Neutrophil (primary cell): ENCODE measurements around the gene CCDC195.

Experiments used
- H3K27ac ChIP-seq: fragments of 200-600 bp; sonication (generic); 2 replicates; pipeline ENCODE4 v1.5.1; 2016; ENCODE audit warnings: mild to moderate bottlenecking, moderate library complexity
- H3K27me3 ChIP-seq: fragments of 200-600 bp; sonication (generic); 2 replicates; pipeline ENCODE4 v1.6.0; 2016; ENCODE audit warnings: mild to moderate bottlenecking
- H3K36me3 ChIP-seq: fragments of 200-600 bp; sonication (generic); 2 replicates; pipeline ENCODE4 v1.5.1; 2017
- H3K4me1 ChIP-seq, 2 experiments: fragments of 200-600 bp in 1 of 2; sonication (generic) in 1 of 2; 1 replicate in 1 of 2; 2 replicates in 1 of 2; pipeline versions ENCODE4 v1.5.1 to v1.6.1; 2013 to 2016; ENCODE audit warnings: low read depth in 1 of 2, low read length in 1 of 2, mild to moderate bottlenecking in 1 of 2, moderate library complexity in 1 of 2; ENCODE audit not compliant: control insufficient read depth in 1 of 2, insufficient read depth in 1 of 2
- H3K4me3 ChIP-seq, 2 experiments: fragments of 200-600 bp in 1 of 2; sonication (generic) in 1 of 2; 1 replicate in 1 of 2; 2 replicates in 1 of 2; pipeline ENCODE4 v1.5.1; 2013 to 2016; ENCODE audit warnings: low read depth in 1 of 2, low read length in 1 of 2, mild to moderate bottlenecking in 1 of 2, moderate library complexity in 1 of 2
- H3K9me3 ChIP-seq: fragments of 200-600 bp; sonication (generic); 2 replicates; pipeline ENCODE4 v1.5.1; 2016
- TF ChIP-seq, protein P1 (sequence below): fragments of 200-600 bp; sonication (generic); IDR thresholded peaks from 2 replicates; pipeline ENCODE4 v1.5.1; 2016; ENCODE audit warnings: antibody characterized with exemption

The CCDC195 gene

DNA sequence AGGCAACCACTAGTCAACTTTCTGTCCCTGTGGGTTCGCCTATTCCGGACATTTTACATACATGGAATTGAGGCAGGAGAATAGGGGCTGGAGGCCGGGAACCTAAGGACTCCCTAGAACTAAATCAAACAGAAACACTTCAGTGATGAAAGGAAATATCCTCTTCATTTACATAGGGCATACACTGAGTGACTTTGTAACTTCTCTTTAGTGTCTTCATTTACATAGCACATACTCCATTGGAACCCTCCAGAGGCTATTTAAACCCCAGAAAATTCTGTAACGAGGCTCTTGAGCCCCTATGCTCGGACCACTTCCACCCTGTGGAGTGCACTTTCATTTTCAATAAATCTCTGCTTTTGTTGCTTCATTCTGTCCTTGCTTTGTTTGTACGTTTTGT is 56.5 kb downstream of the CCDC195 start:
- no peak overlapping the region for H3K27ac ChIP-seq
- no peaks in the 10 kb centered on the region for H3K27me3 ChIP-seq
- no peak overlapping the region for H3K4me3 ChIP-seq
- no peaks in the 10 kb centered on the region for H3K4me1 ChIP-seq
- no peaks in the 10 kb centered on the region for H3K9me3 ChIP-seq
- TF ChIP-seq, protein P1, sequence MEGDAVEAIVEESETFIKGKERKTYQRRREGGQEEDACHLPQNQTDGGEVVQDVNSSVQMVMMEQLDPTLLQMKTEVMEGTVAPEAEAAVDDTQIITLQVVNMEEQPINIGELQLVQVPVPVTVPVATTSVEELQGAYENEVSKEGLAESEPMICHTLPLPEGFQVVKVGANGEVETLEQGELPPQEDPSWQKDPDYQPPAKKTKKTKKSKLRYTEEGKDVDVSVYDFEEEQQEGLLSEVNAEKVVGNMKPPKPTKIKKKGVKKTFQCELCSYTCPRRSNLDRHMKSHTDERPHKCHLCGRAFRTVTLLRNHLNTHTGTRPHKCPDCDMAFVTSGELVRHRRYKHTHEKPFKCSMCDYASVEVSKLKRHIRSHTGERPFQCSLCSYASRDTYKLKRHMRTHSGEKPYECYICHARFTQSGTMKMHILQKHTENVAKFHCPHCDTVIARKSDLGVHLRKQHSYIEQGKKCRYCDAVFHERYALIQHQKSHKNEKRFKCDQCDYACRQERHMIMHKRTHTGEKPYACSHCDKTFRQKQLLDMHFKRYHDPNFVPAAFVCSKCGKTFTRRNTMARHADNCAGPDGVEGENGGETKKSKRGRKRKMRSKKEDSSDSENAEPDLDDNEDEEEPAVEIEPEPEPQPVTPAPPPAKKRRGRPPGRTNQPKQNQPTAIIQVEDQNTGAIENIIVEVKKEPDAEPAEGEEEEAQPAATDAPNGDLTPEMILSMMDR, result no peak
- H3K36me3 ChIP-seq, result no peaks in the 10 kb centered on the region

DNA sequence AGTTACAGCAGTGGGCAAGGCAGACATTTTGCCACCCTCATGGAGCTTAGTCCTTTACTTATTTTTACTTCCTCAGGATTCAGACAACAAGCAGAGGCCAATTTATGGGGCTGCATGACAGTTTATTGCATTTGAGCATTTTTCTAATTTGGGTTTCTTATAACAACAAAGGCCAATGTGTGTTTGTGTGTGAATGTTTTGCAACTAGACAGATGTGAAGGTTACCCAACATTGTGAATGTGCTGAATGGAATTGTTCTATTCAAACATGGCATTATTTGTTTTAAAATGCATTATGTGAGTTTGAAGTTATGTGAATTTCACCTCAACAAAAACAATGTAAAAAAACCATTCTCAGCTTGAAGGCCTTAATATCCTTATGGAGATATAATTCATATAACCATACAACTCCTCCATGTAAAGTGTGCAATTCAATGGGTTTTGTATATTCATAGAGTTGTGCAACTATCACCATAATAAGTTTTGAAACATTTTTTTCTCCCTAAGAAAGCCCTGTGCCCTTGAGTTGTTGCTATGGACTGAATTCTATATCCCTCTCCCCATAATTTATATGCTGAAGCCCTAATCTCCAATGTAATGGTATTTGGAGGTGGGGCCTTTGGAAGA is 57.3 kb downstream of the CCDC195 start:
- no peaks in the 10 kb centered on the region for H3K27me3 ChIP-seq
- H3K36me3 ChIP-seq, result no peaks in the 10 kb centered on the region
- TF ChIP-seq, protein P1, result no peak
- H3K4me1 ChIP-seq, result no peaks in the 10 kb centered on the region
- no peak overlapping the region for H3K4me3 ChIP-seq
- H3K27ac ChIP-seq, result no peak overlapping the region
- no peaks in the 10 kb centered on the region for H3K9me3 ChIP-seq

DNA sequence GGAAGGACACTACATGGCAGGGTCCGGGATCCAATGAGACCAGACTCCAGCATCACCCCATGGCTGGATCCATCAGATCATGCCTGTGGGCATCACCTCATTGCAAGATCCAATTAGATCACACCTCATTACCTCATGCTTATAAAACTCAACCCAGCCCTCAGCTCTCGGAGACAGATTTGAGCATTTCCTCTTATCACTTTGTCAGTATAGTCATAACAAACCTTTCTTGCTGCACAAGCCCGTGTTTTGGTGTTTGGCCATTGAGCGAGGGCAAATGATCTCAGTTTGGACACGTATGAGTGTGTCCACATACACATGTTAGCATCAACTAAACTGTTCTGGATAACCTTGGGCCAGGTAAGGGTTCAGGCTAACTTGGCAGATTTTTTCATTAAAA is 58.8 kb downstream of the CCDC195 start:
- Histone ChIP-seq H3K36me3 (no peaks in the 10 kb centered on the region), H3K27me3 (no peaks in the 10 kb centered on the region), H3K27ac (no peak overlapping the region), H3K4me1 (no peaks in the 10 kb centered on the region), H3K4me3 (no peak overlapping the region), H3K9me3 (no peaks in the 10 kb centered on the region)
- TF ChIP-seq, protein P1, result no peak

DNA sequence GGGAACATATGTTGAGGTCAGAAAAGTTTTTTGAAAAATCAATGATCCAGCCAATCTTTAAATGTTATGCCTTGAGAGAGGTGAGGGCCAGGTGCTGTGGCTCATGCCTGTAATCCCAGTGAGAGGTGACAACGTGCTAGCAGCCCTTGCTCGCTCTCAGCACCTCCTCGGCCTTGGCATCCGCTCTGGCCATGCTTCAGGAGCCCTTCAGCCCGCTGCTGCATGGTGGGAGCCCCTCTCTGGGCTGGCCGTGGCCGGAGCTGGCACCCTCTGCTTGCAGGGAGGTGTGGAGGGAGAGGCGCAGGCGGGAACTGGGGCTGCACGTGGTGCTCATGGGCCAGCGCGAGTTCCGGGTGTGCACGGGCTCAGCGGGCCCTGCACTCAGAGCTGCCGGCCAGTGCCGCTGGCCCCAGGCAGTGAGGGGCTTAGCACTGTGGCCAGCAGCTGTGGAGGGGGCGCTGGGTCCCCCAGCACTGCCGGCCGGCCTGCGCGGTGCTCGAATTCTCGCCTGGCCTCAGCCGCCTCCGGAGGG is 61.1 kb downstream of the CCDC195 start:
- Histone ChIP-seq H3K9me3 (no peaks in the 10 kb centered on the region), H3K27me3 (no peaks in the 10 kb centered on the region), H3K4me1 (no peaks in the 10 kb centered on the region), H3K27ac (no peak overlapping the region), H3K4me3 (no peak overlapping the region), H3K36me3 (no peaks in the 10 kb centered on the region)
- TF ChIP-seq, protein P1, result no peak
